ENCODE results near the gene PPIF.

The PPIF gene

DNA sequence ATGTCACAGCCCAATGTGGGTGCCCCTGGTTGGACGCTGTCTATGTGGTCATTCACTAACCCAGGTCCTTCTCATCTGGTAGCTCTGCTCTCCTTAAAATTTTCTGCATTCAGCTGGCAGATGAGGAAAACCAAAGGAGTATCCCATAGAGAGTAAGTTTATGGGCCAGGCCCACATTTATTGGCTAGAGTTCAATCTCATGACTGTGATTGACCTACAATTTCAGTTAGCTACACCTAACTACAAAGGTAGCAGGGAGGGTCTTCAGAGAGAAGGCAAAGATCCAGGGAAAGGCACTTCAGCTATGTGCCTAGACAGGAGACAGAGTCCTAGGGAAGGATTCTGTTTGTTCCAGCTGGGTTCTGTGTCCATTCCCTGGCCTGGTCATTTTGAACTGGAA is 23.7 kb upstream of the PPIF start:
- DNase-seq (ENCODE audit: low spot score): no peak
- CTCF ChIA-PET: interaction anchor here (0.6 to 0.8 kb wide), 3 partner anchors 23 to 1783 kb away, joined by 3 to 5 read pairs (median 4); no protein-coding TSS in a partner anchor
- TF ChIP-seq, protein P1, sequence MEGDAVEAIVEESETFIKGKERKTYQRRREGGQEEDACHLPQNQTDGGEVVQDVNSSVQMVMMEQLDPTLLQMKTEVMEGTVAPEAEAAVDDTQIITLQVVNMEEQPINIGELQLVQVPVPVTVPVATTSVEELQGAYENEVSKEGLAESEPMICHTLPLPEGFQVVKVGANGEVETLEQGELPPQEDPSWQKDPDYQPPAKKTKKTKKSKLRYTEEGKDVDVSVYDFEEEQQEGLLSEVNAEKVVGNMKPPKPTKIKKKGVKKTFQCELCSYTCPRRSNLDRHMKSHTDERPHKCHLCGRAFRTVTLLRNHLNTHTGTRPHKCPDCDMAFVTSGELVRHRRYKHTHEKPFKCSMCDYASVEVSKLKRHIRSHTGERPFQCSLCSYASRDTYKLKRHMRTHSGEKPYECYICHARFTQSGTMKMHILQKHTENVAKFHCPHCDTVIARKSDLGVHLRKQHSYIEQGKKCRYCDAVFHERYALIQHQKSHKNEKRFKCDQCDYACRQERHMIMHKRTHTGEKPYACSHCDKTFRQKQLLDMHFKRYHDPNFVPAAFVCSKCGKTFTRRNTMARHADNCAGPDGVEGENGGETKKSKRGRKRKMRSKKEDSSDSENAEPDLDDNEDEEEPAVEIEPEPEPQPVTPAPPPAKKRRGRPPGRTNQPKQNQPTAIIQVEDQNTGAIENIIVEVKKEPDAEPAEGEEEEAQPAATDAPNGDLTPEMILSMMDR (conservative IDR thresholded peaks at IDR 0.05; ENCODE audit: low read depth): no peak
- POLR2A ChIA-PET (ENCODE audit: low non-redundant PET): no interaction called here
- no peak overlapping the region for H3K27ac ChIP-seq

DNA sequence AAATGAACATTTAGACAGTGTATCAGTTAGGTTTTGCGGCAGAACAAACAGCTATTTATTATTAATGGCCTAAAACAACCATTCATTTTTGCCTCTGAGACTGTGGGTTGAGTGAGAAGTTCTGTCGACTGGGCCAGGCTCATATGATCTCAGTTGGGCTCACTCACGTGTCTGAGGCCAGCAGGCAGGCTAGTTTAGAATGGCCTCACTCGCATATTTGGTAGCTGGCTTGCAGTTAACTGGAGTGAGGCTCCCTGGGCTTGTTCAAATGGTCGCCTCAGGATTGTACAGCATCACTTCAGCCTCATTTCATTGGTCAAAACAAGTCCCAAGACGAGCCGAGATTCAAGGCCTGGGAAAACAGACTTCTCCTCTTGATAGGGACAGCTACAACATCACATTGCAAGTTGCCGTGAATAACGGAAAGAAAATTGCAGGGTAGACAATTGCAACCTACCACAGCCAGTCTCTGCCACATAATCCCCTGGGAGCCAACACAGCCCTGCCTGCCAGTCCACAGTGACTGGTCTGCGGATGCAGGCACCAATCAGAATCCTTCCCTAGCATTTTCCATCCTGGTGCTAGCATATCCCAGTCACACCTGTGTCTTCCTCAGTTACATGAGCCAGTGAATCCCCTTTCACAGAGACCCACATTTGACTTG is 23.1 kb upstream of the PPIF start:
- ChIA-PET CTCF (interaction anchor here (0.6 to 0.8 kb wide), 4 partner anchors 23 to 1783 kb away, joined by 3 to 5 read pairs (median 4); no protein-coding TSS in a partner anchor), POLR2A (ENCODE audit: low non-redundant PET) (no interaction called here)
- no peak for DNase-seq (ENCODE audit: low spot score)
- TF ChIP-seq, protein P1 (conservative IDR thresholded peaks at IDR 0.05; ENCODE audit: low read depth): no peak
- no peak overlapping the region for H3K27ac ChIP-seq

DNA sequence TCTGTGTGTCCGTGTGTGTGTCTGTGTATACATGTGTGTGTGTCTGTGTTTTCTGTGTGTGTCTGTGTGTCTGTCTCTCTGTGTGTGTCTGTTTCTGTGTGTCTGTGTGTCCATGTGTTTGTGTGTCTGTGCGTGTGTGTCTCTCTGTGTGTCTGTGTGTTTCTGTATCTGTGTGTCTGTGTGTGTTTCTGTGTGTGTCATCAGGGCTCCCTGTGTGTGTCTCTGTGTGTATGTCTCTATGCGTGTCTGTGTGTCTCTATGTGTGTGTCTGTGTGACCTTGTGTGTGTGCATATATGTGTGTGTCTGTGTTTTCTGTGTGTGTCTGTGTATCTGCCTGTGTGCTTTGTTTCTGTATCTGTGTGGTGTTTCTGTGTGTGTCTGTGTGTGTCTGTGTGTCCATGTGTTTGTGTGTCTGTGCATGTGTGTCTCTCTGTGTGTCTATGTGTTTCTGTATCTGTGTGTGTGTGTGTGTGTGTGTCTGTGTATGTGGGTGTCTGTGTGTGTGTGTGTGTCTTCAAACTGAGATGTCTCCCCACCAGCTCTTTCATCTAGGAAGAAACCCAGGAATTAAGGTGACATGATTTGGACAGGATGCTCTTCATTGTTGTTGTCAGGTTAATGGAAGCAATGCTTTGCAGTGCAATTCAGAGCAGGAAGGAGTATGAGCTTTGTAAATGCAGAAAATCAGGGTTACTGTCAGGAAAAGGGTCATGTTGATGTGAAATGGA is 20.7 kb upstream of the PPIF start:
- no peak for DNase-seq (ENCODE audit: low spot score)
- H3K27ac ChIP-seq: no peak overlapping the region
- TF ChIP-seq, protein P1 (conservative IDR thresholded peaks at IDR 0.05; ENCODE audit: low read depth): no peak
- ChIA-PET CTCF (no interaction called here), POLR2A (ENCODE audit: low non-redundant PET) (no interaction called here)

DNA sequence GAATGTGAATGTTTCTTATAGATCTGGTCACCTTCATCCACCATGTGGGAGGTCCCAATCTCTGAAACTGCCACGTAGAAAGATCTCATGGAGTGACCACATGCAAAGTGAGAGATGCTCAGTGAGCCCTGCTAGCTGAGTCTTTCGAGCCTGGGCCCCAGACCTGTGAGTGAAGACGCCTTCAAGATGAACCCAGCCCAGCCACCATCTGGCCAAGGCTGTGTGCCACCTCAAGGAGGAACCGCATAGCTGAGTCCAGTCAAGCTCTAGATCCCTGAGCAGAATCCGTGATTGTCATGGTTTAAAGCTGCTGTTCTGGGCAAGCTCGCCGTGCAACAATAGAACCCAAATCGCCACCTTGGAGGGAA is 20.2 kb upstream of the PPIF start:
- no peak for DNase-seq (ENCODE audit: low spot score)
- no peak overlapping the region for H3K27ac ChIP-seq
- TF ChIP-seq, protein P1 (conservative IDR thresholded peaks at IDR 0.05; ENCODE audit: low read depth): no peak
- ChIA-PET CTCF (no interaction called here), POLR2A (ENCODE audit: low non-redundant PET) (no interaction called here)

DNA sequence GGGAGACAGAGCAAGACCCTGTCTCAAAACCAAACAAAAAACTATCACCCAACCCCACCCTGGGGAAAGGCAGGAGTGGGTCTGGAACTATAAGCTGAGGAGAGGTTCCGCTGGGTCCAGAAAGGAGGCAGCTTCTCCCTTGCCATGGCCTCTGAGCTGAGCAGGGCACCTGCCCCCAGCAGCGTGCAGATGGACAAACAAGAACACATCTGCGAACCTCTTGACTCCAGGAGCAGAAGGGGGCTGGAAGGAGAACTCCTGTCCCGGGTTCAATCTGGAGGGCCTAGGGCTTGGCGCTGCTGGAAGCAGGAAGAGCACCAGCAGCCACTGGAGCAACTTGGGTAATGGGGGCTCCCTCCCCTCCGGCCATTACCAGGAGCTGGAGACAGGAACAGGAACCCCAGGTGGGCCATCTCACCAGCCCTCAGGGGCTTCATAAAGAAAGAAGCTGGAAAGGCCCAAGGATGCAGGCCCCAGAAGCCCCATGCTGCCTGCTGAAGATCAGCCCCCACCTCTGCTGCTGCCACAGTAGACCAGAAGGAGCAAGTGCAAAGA is 19.0 kb upstream of the PPIF start:
- TF ChIP-seq, protein P1 (conservative IDR thresholded peaks at IDR 0.05; ENCODE audit: low read depth): no peak
- POLR2A ChIA-PET (ENCODE audit: low non-redundant PET): no interaction called here
- DNase-seq (ENCODE audit: low spot score): no peak
- CTCF ChIA-PET: no interaction called here
- H3K27ac ChIP-seq: no peak overlapping the region; the same call in 1 of the 2 replicates

DNA sequence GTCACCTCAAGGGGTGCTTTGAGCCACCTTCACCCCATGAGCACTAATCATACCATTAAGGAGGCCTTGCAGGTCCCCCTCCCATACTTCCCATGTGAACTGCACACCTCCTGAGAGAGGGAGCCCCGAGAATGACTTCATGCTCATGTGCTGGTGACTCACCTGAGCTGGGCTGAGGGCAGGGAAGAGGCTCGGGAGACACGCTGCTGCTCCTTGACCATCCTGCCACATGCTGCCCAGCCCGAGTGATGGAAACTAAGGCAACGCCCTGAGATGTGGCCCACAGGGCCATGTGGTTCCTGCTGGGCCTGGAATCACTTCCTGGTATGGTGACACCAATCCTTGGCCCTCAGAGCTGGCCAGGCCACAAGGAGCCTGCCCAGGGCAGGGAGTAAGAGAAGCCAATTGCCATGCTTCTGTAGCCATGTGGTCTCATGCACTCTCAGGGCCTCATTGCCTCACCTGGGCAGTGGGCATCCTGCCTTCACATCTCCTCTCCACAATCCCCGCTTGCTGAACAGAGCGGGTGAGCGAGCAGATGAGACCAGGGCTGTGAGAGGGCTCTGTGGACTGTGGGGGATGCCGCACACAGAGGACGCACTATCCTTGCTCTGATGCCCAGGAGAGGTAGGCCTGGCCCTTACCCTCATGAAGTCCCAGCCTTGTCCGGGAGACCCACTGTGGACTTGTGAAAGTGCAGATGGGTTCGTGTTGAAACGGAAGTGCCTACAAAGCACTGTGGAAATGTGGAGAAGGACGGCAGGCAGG is 18.3 kb upstream of the PPIF start:
- TF ChIP-seq, protein P1 (conservative IDR thresholded peaks at IDR 0.05; ENCODE audit: low read depth): no peak
- no peak overlapping the region; the same call in 1 of the 2 replicates for H3K27ac ChIP-seq
- peak; percentile 74 for DNase-seq (ENCODE audit: low spot score)
- ChIA-PET POLR2A (ENCODE audit: low non-redundant PET) (no interaction called here), CTCF (no interaction called here)
